Breast epithelium (tissue), 4 donors: Measurements from ENCODE around the gene C4orf46. TPM values are rescaled to one million over a fixed set of nuclear protein-coding genes. Genes with fewer than 3 reads are reported as not detected.

Experiments used
- DNase-seq, 2 donors: peaks; one replicate each; pipeline ENCODE4 v3.0.0-alpha.2; 2019; ENCODE audit warnings: low spot score in 2 of 2
- H3K27ac ChIP-seq, 2 donors: fragments of 200-600 bp; sonication (generic) in 1 of 2; one replicate each; pipeline ENCODE4 v1.5.1; 2016 to 2019; ENCODE audit warnings: mild to moderate bottlenecking in 1 of 2
- H3K27me3 ChIP-seq, 2 donors: fragments of 200-600 bp; sonication (generic) in 1 of 2; one replicate each; pipeline versions ENCODE4 v1.5.1 to v1.6.0; 2017 to 2019; ENCODE audit warnings: control low read depth in 1 of 2, mild to moderate bottlenecking in 1 of 2
- H3K36me3 ChIP-seq: fragments of 200-600 bp; one replicate; pipeline ENCODE4 v1.5.1; 2019
- H3K4me1 ChIP-seq, 2 donors: fragments of 200-600 bp; sonication (generic); one replicate each; pipeline ENCODE4 v1.5.1; 2016 to 2019; ENCODE audit warnings: control low read depth in 1 of 2
- H3K4me3 ChIP-seq, 3 donors: fragments of 200-600 bp; sonication (generic); 1 replicate in 2 of 3; 2 replicates in 1 of 3; pipeline ENCODE4 v1.5.1; 2016 to 2019; ENCODE audit warnings: mild to moderate bottlenecking in 3 of 3, moderate library complexity in 2 of 3
- H3K9me3 ChIP-seq, 2 donors: fragments of 200-600 bp; sonication (generic) in 1 of 2; one replicate each; pipeline ENCODE4 v1.5.1; 2016 to 2019; ENCODE audit warnings: control low read depth in 1 of 2
- POLR2A ChIP-seq: fragments of 450-650 bp; IDR thresholded peaks from one replicate; pipeline ENCODE4 v1.6.1; 2016; ENCODE audit warnings: antibody characterized with exemption, mild to moderate bottlenecking, moderate library complexity
- POLR2AphosphoS5 ChIP-seq, 3 donors: sonication (generic); formaldehyde crosslinking; IDR thresholded peaks; one replicate each; pipeline ENCODE4 v1.6.1; 2017; ENCODE audit warnings: antibody characterized with exemption in 3 of 3
- intact Hi-C: fragments of 100-400 bp; cut with DNase I; formaldehyde crosslinking; loops from one replicate; pipeline ENCODE4 v1.15.1; 2023; ENCODE audit warnings: low total_unique reads
- total RNA-seq, 3 donors: library from RNA; depleted of rRNA; stranded (reverse); fragments of >200 nt; gene quantifications; one replicate each; pipeline ENCODE4 v1.1.0, GENCODE V29; 2016
- TF ChIP-seq, protein P1 (sequence below), 3 donors: fragments of 450-650 bp; IDR thresholded peaks; one replicate each; pipeline ENCODE4 v1.5.1; 2016 to 2017; ENCODE audit warnings: antibody characterized with exemption in 3 of 3, mild to moderate bottlenecking in 3 of 3, moderate library complexity in 3 of 3

The C4orf46 gene
- total RNA-seq, 3 donors from 2014 or later, result 3.3 to 6.1 (median 5.4) TPM

DNA sequence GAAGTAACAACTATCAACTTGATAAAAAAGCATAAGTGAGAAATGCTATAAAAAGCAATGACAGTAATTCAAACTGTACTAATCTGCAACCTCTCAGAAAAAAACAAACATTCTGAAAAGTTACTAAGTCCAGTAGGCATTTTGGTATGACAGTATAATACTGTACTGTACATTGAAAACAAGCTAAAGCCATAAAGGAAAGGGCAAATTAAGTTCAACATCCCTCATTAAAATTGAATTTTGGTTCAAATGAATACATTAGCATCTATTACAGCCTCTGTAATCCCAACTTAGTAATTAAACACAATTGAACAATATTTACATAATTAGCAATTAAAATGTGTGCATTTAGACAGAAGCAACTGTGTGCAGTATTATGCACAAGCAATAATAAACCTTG, 53.7 kb downstream of the C4orf46 start:
- Histone ChIP-seq H3K4me1 (no peaks in the 10 kb centered on the region), H3K36me3 (no peaks in the 10 kb centered on the region), H3K27ac (no peak overlapping the region), H3K27me3 (no peaks in the 10 kb centered on the region), H3K9me3 (no peaks in the 10 kb centered on the region), H3K4me3 (no peak overlapping the region)
- no peak for DNase-seq
- TF ChIP-seq POLR2A, result no peak
- TF ChIP-seq POLR2AphosphoS5 (IDR thresholded peaks at IDR 0.05), result no peak
- TF ChIP-seq, protein P1, sequence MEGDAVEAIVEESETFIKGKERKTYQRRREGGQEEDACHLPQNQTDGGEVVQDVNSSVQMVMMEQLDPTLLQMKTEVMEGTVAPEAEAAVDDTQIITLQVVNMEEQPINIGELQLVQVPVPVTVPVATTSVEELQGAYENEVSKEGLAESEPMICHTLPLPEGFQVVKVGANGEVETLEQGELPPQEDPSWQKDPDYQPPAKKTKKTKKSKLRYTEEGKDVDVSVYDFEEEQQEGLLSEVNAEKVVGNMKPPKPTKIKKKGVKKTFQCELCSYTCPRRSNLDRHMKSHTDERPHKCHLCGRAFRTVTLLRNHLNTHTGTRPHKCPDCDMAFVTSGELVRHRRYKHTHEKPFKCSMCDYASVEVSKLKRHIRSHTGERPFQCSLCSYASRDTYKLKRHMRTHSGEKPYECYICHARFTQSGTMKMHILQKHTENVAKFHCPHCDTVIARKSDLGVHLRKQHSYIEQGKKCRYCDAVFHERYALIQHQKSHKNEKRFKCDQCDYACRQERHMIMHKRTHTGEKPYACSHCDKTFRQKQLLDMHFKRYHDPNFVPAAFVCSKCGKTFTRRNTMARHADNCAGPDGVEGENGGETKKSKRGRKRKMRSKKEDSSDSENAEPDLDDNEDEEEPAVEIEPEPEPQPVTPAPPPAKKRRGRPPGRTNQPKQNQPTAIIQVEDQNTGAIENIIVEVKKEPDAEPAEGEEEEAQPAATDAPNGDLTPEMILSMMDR (IDR thresholded peaks at IDR 0.05), result no peak
- intact Hi-C loops, result no loop called here

Other genes with a start within 250 kb of the C4orf46 start
- gene RXFP1, start 150.0 kb downstream of the C4orf46 start, total RNA-seq, result under 1 TPM in 1 of 3 donors, not detected in 2; 0.15 TPM
- 10 to 100 TPM; 36.2 to 40.6 (median 39.7) TPM for gene ETFDH, start 409 bp upstream of the C4orf46 start, total RNA-seq
- 10 to 100 TPM; 17.6 to 29.9 (median 20.0) TPM for gene PPID, start 51.5 kb upstream of the C4orf46 start, total RNA-seq
- gene FNIP2, start 97.1 kb upstream of the C4orf46 start, total RNA-seq, result 10 to 100 TPM; 40.3 to 70.4 (median 55.2) TPM